SK-N-SH treated with all-trans-retinoic acid at 6 μM for 48 hours (cell line): ENCODE data around the gene TMPRSS4.
"Not testable (repeated sequence)": the region's sequence is repeated elsewhere in the genome, so short reads cannot be mapped to it uniquely, and the experiment has no call there.

Experiments used
- ESRRG ChIP-seq: fragments of 250-450 bp; sonication (Bioruptor Pico); IDR thresholded peaks from 2 replicates; pipeline ENCODE4 v1.6.1; 2021; ENCODE audit warnings: mild to moderate bottlenecking
- ISL1 ChIP-seq: fragments of 250-450 bp; sonication (Bioruptor Pico); IDR thresholded peaks from 2 replicates; pipeline ENCODE4 v2.1.2; 2022; ENCODE audit warnings: mild to moderate bottlenecking, moderate library complexity
- ZFP3 ChIP-seq: fragments of 250-450 bp; sonication (Bioruptor Pico); IDR thresholded peaks from 2 replicates; pipeline ENCODE4 v1.5.0; 2020; ENCODE audit warnings: mild to moderate bottlenecking, moderate library complexity

GRCh38 chr11:118062181-118062580, 14.7 kb upstream of the TMPRSS4 start:
- TF ChIP-seq ZFP3, ISL1, ESRRG (CRISPR knock-in tag): not testable (repeated sequence)
